Nucleus accumbens (tissue), 56 donors: Measurements from ENCODE around the gene SH3YL1.
A peak's percentile ranks its signal among the peaks of the same experiment; 100 is the strongest.

Experiments used
- DNase-seq, 56 donors: peaks; one replicate each; lab custom pipeline; 2025; lab: John Stamatoyannopoulos, UW

SH3YL1 gene

GRCh38 chr2:263774-264492, at the start of gene SH3YL1:
Gene SH3YL1, minus strand, starts transcription at chr2:264032. Its CDS starts 48 bp downstream, at chr2:263984.
- peak in 3 of 56 donors; percentile 15 to 47 (median 21) for DNase-seq

- DNase-seq, result no peak
Observed at GRCh38 chr2:310994-311393, 47.2 kb upstream of the SH3YL1 start.

DNA sequence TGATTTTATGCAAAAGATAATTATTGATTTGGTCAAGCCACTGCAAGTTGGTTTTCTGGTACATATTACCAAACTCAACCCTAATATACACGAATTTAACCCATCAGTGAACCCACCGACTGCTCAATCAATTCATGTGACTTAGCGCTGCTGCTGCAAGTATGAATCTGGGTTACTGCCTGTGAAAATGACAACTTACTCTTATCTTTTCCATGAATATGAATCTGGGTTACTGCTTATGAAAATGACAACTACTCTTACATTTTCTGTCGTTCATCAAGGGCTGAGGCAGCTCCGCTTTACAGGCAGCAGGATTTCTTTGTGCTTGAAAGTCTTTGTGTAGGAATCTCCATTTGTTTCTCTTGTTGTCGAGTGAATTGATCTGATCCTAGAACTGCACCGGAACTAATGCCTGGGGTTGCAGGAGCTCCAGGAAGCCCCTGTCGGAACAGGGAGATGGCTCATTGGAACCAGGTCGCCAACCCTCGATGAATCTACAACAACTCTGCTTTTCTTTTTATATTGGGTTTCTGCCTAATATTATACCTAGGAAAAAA, 46.2 kb upstream of the SH3YL1 start:
- DNase-seq, result no peak

DNA sequence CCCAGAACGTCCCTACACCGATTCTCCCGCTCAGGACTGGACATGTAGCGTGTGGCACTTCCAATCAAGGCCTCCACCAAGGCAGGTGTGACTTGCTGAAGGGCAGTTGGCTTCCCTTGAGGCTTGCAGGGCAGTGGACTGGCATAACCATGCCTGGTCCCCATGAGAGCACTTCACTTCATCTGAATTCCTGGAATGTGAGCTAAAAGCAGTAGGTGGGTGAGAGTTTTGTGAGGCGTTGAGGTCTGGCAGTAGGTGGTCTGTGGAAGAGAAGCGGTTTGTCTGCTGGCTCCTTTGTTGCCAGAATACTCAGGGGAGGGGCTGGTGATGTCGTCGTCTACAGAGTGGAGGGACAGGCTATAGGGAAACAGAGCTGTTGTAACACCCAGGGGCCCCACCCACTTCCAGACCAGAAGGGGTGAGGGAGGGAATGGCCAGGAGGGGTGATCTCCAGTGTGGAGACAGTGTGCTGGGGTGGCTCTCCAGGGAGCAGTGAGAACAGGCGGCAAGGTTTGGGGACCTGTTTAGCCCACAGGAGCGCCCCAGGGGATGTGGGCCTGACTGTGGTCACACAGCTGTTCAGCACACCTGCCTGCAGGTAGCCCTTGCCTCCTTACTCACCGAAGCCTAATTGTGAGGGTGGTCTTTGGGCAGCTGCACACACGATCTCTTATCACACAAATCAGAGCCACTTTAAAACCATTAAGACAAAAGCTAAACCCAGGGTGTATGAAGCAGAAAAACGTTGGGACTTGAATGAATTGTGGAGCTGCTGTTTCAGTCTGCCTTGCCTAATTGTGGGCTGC, 45.5 kb upstream of the SH3YL1 start:
- no peak for DNase-seq

DNA sequence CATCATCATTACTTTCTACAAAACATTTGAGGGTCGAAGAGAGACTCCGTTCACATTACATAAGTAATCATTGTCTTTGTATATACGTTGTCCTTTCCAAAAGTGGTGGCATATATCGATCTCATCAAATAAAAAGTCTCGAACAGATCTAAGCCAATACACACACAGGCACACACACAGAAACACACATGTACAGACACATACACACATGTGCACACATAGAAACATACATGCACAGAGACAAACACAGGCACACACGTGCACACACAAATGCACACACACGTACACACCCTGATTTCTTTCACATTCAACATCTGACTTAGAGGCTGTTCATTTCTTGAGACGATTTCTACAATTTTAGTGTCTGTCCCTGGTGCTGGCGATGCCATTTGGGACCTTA, 41.5 kb upstream of the SH3YL1 start:
- no peak for DNase-seq

GRCh38 chr2:296354-296753, 32.5 kb upstream of the SH3YL1 start:
- DNase-seq, result no peak

DNA sequence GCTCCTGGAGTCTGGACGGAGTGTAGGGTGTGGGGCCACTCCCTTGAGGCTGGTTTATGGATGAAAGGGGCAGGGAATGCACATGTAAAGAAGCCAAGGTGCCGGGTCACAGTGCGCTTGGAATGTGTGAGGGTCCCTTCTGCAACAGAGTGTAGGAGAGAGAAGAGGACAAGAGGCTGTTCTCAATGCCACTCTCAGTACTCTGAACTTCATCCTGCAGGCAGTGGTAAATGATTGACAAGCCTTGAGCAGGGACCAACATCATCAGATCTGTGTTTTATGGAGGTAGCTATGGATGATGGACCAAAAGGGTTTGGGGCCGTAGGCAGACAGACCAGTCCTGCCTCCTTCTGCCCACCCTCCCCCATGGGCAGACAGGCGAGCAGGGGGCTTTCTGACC, 31.3 kb upstream of the SH3YL1 start:
- no peak for DNase-seq

DNA sequence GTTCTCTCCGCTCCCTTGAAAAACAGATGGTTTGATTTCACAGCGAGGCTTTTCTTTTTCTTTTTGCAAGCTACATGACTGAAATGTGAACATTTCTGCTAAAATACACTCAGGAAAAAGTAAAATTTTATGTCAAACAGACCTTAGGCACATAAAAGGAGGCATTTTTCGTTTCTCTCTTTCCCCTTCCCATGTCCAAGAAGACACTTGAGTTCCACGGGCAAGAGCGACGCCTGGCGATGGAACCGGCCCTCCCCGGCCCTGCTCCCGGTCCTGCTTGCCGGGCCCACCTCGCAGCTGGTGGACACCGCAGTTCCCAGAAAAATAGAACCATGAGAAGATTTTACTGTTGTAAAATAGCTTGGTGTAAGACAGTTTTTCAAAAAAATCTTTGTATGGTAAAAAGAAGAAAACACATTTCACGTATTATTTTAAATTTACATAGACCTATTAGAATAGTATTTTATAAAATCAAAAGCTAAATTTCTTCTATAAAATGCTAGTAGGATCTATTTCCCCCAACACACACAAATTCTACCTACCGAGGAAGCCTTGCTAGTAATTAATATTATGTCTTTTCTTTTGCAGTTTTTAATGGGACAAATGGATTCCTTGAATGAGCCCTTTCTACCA, 26.4 kb upstream of the SH3YL1 start:
- peak in 52 of 56 donors; percentile 4 to 85 (median 62) for DNase-seq

- DNase-seq, result peak in 10 of 56 donors; percentile 9 to 53 (median 38)
Observed at GRCh38 chr2:289362-290089, 25.7 kb upstream of the SH3YL1 start.

GRCh38 chr2:288758-289361, 25.0 kb upstream of the SH3YL1 start:
- peak in 7 of 56 donors; percentile 21 to 69 (median 35) for DNase-seq

DNA sequence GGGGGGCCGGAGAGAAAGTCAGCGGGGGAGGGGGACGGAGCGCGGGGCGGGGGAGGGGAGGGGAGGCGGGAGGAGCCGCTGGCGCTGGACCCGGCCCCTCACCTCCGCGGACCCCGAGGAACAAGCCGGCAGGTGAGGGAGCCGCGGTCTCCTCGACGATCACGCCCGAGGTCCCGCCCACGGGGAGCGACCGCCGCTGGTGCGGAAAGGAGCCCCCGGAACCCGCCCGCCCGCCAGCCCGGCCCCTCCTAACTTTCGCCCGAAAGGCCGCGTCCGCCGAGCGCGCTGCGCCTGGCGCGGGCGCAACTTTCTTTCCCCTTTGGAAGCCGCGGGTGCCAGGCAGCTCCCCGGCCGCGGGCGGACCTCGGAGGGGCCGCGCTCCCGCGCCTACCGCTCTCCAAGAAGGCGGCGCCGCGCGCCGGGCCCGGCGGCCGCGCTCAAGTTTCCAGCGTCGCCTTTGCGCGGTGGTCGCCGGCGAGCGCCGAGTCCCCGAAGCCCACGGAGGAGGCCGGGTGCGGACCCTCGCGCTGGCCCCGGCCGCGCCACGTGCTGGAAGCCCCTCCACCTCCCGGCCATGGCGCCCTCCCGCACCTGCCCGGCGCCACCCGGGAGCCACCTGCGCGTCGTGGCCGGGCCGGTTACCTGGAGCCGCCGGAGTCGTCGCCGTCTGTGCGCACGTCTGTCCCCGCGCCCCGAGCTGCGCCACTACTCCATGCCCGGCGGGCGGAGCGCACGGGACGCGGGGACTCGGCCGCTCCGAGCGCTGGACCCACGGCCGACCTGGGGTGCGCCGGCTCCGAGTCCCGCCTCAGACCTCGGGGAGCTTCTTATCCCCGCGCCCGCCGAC, 24.3 kb upstream of the SH3YL1 start, which contains the start of gene ALKAL2:
Gene ALKAL2, minus strand, starts transcription at position 181 of the 847 bp plus-strand sequence. CDS start 256 bp downstream, outside the sequence.
- DNase-seq, result peak in 1 of 56 donors; percentile 35

DNA sequence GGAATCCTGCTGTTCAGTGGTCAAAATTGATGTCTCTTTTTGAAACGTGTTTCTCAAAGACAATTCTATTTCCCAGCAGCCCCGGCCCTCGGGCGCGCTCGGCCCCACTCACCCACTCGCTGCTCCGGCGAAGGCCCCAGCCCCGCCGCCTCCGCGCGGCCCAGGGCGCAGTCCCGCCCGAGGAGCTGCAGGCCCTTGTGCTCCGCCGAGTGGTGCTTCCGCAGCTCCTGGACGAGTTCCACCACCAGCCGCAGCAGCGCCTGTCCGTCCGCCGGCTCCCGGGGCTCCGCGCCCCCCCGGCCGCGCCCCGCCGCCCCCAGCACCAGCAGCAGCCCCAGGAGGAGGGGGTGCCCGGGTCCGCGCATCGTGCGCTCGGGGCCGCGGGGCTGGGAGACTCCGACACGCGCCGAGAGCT, 23.6 kb upstream of the SH3YL1 start:
- no peak for DNase-seq

- no peak for DNase-seq
Observed at GRCh38 chr2:286774-287392, 23.1 kb upstream of the SH3YL1 start.

- no peak for DNase-seq
Observed at GRCh38 chr2:286035-286434, 22.2 kb upstream of the SH3YL1 start.

- DNase-seq, result no peak
Observed at GRCh38 chr2:285531-285930, 21.7 kb upstream of the SH3YL1 start.

GRCh38 chr2:284896-285492, 21.2 kb upstream of the SH3YL1 start:
- DNase-seq, result no peak

DNA sequence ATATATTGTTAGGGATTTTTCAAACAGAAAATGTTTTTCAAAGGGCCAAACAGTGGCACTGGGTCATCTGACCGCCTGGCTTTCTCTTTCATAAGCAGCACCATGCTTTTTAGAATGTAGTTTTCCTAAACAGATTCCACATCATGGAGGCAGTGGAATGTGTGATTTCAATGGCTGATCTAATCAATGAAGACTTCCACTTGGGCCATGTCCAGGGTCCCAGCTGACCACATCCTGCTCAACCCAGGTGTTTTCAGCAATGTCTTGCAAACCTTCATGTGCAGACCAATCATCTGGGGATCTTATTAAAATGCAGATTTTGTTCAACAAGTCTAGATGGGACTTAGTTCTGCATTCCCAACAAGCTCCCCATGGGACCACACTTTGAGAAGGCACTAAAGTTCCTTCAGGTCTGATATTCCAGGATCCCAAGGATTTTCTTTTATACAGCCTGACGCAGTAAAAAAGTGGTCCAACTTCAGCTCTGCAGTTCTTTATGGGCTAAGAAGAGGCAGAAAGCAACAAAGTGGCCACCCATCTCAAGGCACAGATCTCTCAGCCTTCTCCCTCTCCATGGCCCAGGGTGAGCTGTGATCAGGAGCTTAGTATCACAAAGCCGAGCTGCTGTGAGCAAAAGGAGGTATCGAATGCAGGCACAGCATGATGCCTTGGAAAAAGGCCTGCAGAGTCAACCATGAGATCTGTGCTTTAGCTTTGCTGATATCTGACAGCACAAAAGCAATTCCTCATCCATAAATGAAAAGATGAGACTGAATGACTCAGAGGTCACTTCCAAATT, 20.4 kb upstream of the SH3YL1 start:
- no peak for DNase-seq
